GM21786 (cell line): Measurements from ENCODE around the gene PSMB4.
"Not testable (repeated sequence)": the region's sequence is repeated elsewhere in the genome, so short reads cannot be mapped to it uniquely, and the experiment has no call there.

Experiments
- ATAC-seq: cut with Tn5 transposase; IDR thresholded peaks from one replicate; pipeline ENCODE4 v1.9.1; 2021; ENCODE audit not compliant: unreplicated experiment

Gene PSMB4

DNA sequence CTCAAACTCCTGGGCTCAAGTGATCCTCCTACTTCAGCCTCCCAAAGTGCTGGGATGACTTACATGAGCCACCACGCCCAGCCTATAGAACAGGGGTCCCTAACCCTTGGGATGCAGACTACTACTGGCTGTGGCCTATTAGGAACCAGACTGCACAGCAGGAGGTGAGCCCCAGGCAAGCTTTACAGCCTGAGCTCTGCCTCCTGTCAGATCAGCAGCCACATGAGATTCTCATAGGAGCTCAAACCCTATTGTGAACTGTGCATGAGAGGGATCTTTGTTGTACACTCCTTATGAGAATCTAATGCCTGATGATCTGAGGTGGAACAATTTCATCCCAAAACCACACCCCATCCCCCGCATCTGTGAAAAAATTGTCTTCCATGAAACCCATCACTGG is 13.4 kb upstream of the PSMB4 start:
- ATAC-seq: no peak

DNA sequence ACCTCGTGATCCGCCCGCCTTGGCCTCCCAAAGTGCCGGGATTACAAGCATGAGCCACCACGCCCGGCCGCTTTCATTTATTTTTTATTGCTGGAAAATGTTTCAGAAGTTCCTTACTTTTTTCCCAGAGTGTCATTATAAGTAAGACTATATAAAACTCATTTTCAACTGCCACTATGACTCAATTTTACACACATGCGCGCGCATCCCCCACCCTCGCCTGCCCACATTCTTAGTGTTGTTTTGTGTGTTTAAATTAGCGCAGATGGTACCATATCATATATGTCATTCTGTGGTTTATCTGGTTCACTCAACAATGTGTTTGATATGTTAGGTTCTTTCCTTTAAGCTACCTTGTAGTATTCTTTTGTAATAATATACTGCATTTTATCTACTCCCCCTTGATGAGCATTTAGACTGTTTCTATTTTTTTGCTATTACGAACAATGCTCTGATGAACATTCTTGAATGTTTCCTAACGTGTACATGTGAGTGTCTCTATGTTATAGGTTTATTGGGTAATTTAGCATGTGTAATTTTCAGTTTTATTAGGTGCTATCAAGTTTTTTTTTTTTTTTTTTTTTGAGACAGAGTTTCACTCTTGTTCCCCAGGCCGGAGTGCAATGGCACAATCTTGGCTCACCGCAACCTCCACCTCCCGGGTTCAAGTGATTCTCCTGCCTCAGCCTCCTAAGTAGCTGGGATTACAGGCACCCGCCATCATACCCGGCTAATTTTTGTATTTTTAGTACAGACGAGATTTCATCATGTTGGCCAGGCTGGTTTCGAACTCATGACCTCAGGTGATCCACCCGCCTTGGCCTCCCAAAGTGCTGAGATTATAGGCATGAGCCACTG is 8.9 kb upstream of the PSMB4 start:
- not testable (repeated sequence) for ATAC-seq

DNA sequence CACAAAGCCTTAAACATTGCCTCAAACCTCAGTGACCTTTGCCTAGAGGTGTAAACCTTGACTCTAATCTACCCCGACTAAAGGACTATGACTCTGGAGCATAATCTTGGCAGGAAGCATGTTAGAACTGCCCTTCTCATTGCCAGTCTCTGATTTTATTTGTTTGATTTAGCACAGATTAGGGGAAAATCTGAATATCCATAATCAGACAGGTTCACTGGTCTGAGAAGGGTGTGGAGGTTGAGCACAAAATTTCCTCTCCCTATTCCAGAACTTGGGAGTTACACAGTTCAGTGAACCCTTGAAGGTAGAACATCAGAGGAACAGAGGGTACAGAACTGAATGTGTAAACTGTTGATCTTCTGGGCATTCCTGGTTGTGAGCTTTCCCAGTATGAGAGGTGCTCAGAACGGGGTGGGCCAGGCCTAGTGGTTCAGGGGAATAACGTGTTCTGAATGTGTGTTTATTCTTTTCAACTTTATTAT is 8.3 kb upstream of the PSMB4 start:
- ATAC-seq: no peak

DNA sequence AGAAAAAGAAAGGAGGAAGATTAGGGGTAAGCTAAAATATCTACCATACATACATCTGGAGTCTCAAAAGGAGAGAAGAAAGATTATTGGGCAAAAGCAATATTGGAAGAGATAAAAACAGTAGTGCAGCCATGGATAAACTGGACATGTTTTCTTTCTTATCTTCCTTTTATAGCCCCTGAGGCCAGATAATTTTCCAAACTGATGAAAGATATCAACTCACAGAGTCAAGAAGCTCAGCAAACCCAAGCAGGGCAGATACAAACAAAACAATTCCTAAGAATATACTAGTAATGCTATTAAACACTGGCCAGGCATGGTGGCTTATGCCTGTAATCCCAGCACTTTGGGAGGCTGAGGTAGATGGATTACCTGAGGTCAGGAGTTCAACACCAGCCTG is 5.8 kb upstream of the PSMB4 start:
- ATAC-seq: no peak

DNA sequence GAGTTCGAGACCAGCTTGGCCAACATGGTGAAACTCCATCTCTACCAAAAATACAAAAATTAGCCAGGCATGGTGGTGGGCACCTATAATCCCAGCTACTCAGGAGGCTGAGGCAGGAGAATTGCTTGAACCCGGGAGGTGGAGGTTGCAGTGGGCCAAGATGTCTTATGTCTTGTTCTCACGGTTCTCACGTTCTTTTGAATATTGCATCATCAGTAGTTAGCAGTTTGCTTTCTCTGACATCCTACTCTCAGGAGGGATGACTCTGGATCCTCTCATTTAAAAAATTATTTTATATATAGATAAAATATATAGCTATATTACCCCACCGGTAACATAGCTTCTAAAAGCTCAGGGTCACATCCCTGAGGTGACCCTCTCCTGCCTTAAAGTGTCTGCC is 3.1 kb upstream of the PSMB4 start:
- ATAC-seq: not testable (repeated sequence)

DNA sequence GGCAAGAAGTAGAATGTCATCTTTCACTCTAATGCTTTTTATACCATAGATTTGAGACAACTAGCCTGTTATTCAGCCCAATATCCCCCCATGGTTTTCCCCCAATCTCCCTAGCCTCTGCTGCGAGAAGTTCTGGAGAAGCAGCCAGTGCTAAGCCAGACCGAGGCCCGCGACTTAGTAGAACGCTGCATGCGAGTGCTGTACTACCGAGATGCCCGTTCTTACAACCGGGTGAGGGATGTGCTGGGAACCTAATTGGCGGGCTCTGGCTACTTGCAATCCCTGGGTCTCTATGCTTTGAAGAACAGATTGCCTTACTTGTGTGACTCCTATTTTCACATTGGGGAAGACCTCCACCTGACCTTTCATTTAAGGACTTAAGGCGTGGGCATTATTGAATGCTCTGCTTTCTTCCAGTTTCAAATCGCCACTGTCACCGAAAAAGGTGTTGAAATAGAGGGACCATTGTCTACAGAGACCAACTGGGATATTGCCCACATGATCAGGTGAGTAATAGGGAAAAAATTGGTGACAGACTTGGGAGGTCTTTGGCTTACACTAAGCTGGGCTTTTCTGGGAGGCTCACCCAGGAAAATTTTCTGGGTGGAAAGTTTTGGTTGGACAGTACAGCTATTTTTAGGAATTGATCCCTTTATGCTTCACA is 1.9 kb downstream of the PSMB4 start:
- ATAC-seq: no peak

DNA sequence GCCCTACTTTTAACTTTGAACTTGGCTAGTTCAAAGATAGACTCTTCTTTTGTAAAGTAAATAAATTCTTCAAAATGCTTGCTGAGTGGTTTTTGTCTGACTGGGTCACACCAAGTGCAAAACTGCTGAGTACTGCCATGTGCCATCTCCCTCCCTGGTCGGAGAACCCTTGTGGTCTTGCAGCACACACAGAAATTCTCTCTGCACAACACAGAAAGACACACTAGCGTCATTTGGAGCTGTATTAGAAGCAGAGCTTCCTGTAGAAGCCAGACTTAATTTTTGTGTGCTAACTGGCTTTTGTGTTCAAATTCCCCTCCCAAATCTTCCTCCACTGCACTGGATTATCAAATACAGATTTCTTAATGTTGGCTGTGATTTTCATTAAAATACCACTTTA is 2.5 kb downstream of the PSMB4 start:
- ATAC-seq: no peak

DNA sequence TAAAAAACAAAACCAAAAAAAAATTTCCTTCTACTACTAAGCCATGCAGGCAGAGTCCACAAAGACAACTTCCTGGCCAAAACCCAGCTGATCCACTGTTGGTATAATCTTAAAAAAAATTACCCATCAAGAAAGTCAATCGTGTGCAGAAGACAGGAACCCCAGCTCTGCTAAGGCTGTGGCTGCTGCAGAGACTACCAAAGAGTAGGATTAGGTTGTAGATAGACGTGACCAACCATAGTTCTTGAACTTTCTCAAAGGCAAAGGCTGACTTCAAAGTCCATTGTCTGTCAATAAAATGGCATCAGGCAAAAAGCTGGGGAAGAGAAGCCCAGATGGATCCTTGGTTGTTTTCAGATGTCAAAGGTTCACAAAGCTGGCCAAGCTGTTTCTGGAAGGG is 3.4 kb downstream of the PSMB4 start:
- ATAC-seq: no peak

DNA sequence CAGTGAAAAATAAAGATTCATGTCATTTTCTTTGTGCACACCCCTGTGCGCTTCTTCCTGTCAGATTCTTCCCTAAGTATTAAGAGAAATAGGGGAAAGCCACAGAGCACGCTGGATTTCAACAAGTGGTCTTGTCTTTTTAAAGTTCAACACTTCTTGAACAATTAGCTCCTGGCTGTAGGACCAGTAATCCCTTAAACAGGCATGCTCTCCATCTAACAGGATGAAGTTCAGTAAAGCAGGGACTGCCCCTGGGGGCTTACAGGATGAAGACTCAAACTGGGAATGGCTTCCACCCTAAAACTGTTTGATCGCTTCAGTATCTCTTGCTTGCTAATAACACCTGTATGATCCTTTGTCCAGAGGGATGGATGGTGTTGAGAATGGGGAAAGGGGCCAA is 4.2 kb downstream of the PSMB4 start:
- ATAC-seq: no peak

DNA sequence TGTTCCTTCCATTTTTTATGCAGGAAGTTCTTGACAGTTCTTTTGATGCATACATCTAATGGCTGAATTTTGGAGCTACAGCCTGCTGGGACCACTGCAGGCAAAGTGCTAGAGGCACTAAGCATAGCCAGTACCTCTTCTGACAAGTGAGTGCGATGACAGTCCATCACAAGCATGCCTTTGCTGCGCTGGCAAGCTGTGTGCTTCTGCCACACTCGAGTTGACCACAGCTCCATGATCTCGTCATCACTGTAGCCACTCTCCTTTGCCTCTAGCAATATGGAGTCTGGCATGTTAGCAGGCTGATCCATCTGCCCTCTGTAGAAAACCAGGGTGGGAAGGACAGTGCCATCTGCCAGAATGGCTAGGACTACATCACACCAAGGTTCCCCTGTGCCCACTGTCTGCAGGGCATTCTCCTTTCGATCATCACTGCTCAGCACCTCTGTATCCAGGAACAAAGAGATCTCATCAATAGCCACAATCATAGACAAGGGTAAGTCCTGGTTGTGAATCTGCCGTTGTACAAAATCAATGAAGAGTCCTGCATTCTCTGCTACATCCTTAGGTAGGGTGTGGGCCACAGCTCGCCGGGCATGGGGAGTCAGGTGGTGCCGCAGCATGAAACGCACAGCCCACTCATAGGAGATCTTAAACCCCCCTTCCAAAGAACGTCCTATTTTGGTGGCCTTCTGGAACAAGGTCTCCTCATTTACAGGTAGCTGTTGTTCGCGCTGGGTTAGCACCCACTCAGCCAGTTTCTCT is 6.0 kb downstream of the PSMB4 start:
- no peak for ATAC-seq

DNA sequence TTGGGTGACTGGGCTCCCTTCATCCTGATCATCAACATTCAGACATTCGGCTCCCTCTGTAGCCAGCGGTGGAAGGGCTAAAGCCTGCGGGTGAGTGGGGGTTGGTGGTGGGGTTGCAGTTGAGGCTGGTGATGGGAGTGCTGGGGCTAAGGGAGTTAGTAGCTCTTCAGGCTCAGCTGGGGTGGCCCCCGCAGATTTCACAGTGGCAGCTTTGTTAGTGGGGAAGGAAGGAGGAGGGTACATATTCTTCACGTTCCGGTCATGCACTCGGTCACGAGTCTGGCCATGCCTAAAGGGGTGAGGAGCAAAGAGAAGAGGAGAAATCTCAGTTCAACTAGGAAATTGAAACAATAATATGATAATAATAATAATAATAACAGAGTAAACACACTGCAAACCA is 6.8 kb downstream of the PSMB4 start:
- ATAC-seq: no peak

DNA sequence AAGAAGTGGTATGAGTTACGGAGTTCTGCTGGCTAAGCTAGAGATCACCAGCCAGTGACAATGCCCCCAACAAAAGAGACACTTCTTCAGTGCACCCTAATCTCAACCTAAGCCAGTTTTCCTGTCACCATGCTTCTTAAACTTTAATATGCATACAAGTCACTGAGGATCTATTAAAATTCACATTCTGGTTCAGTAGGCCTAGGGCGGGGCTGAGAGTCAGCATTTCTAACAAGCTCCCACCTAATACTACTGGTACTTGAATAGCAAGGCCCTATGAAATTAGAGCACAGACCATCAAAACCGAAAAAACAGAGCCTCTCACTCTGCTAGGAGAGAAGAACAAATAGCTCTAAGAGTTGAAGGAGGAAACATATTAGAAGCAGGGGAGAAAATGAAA is 7.9 kb downstream of the PSMB4 start:
- no peak for ATAC-seq

DNA sequence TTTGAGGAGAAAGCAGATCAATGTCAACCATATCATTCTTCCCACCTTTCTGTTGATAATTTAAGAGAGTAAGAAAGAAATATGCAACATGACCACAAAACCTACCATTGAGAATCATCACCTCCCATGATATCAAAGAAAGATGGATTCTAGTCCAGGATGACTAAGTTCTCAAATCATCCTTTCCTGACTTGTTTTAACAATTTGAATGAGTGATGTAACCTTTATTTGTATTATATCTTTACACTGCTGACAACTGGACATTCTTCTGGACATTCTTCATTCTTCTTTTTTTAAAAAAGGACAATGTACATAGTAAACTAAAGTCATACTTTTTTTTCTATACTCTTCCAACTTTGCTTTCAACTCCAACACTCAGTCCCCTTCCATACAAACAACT is 9.5 kb downstream of the PSMB4 start:
- no peak for ATAC-seq

DNA sequence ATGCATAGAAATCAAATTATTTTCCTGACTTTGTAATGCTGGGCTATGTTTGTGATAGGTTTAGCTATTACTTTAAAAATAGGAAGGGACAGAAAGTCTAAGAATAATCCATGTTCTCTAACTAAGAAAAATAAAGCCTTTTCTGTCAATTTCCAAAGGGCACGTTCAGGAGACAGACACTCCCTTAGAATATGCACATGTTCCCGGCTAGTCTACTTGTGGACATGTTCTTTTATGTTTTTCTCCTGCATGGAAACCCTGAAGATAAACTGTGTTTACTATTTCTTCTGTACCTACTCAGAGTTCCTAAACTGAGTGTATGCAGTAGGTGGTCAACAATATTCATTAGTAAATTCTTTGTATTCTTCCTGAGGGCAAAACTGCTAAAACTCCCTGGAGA is 12.5 kb downstream of the PSMB4 start:
- ATAC-seq: no peak

DNA sequence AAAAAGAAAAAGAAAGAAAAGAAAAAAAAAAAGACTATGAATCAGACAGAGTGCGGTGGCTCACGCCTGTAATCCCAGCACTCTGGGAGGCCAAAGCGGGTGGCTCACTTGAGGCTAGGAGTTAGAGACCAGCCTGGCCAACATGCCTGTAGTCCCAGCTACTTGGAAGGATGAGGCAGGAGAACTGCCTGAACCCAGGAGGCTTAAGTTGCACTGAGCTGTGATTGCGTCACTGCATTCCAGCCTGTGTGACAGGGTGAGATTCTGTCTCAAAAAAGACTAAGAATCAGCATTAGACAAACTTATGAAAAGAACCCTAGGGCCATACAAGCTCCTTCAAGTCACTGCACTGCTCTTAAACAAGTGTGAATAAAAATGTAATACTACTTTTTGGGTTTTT is 16.9 kb downstream of the PSMB4 start:
- ATAC-seq: no peak

DNA sequence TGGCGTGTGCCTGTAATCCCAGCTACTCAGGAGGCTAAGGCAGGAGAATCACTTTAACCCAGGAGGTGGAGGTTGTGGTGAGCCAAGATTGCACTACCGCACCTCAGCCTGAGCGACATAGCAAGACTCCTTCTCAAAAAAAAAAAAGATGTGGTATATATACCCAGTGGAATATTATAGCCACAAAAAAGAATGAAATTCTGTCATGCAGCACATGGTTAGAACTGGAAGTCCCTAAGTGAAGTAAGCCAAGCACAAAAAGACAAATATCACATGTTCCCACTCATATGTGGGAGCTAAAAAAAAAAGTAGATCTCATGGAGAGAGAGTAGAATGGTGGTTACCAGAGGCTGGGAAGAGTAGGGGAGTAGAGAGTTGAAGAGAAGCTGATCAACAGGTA is 18.7 kb downstream of the PSMB4 start:
- ATAC-seq: no peak

DNA sequence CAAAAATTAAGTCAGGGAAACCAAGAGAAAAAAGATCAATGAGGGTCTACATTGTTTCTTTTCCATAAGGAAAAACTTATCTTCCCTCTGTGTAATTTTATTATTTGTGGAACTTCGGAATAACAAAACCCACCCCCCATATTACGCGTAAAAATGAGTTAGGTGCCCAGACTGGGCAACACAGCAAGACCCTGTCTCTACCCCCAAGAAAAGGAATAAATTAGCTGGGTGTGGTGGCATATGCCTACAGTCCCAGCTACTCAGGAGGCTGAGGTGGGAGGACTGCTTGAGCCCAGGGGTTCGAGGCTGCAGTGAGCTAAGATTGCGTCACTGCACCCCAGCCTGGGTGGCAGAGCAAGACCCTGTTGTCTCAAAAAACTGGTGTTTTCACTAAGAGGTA is 20.4 kb downstream of the PSMB4 start:
- no peak for ATAC-seq

DNA sequence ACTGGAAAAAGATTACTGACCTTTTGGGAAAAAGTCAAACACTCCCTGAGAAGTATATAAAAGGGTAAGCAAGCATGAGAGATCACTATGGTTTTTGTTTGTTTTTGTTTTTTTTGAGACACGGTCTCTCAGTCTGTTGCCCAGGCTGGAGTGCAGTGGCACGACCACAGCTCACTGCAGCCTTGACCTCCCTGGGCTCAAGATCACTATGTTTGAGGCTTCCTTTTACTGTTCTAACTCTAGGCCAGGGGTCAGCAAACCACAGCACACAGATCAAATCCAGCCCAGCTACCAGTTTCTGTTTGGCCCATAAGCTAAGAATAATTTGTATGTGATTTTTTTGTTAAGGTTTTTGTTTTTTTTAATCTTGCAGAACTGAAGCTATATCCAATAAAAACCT is 25.7 kb downstream of the PSMB4 start:
- no peak for ATAC-seq

DNA sequence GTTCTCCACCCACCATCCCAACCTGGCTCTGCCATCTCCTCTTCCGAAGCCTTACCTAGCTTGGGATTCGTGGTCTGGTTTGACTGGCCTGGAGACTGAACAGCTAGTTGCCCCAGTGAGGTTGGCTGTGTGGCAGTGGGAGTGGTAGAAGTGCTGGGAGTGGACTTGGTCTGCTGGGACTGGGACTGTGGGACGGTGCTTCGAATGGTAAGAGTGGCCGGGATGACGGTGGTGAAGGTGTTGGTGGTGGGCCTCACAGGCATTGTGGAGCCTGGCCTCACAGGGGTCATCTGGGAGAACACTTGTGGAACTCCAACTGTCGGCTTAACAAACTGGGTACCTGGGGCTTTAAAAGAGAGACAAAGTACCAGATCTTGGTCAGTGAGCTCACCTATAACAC is 28.7 kb downstream of the PSMB4 start:
- no peak for ATAC-seq

DNA sequence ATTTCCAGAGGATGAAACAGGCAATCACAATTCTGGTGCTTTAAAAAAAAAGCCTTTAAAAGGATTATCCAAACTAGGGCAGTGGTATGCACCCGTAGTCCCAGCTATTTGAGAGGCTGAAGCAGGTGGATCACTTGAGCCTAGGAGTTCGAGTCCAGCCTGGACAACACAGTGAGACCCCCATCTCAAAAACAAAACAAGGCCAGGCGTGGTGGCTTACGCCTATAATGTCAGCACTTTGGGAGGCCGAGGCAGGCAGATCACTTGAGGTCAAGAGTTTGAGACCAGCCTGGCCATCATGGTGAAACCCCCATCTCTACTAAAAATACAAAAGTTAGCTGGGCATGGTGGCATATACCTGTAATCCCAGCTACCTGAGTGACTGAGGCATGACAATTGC is 34.5 kb downstream of the PSMB4 start:
- not testable (repeated sequence) for ATAC-seq

DNA sequence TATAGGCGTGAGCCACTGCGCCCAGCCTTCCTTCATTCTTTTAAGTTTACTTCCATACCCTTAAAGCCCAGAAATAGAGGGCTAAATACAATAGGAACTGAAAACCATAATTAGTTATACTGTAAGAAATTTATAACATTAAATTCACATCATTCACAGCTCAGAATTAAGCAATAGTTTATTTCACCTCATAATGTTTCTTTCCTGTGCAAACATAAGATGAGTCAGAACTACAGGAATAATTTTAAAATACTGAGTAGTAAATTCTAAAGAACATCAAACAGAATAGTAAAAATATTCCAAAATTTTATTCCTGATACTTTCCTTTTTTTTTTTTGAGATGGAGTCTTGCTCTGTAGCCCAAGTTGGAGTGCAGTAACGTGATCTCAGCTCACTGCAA is 35.8 kb downstream of the PSMB4 start:
- no peak for ATAC-seq

DNA sequence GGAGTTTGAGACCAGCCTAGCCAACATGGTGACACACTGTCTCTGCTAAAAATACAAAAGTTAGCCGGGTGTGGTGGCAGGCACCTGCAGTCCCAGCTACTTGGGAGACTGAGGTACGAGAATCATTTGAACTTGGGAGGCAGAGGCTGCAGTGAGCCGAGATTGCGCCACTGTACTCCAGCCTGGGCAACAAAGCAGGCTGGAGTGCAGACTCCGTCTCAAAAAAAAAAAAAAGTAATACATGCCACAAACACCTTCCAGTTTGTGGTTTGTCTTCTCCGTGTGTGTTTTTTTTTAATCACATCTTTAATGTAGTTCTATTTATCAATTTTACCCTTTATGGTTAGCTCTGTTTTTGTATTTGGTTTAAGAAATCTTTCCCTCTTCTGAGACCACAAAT is 37.6 kb downstream of the PSMB4 start:
- ATAC-seq: no peak
